ENCODE results near the gene RPL27. TPM values are rescaled to one million over a fixed set of nuclear protein-coding genes. Genes with fewer than 3 reads are reported as not detected.
"Not testable (repeated sequence)": the region's sequence is repeated elsewhere in the genome, so short reads cannot be mapped to it uniquely, and the experiment has no call there.

RPL27 gene
- total RNA-seq, 2 experiments from 2014 or later, result 1,923 to 1,951 TPM

GRCh38 chr17:42992872-42993271 is 5.3 kb upstream of the RPL27 start:
- CTCF ChIA-PET, result no interaction called here
- H3K27ac Mint-ChIP-seq, result no peak overlapping the region
- POLR2A ChIA-PET, result no interaction called here

DNA sequence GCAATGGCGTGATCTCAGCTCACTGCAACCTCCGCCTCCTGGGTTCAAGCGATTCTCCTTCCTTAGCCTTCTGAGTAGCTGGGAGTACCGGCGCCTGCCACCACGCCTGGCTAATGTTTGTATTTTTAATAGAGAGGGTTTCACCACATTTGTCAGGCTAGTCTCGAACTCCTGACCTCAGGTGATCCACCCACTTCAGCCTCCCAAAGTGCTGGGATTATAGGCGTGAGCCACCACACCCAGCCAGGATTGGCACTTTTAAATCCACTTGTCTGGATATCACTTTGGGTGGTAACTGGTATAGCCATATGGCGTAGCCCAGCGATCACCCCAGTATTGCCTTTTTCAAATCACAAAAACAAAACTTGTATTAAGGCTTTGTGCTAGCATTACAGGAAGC is 4.3 kb upstream of the RPL27 start:
- H3K27ac Mint-ChIP-seq; ATAC-seq (ENCODE audit: poor library complexity); H3K9me3 Mint-ChIP-seq; POLR2A ChIA-PET; CTCF ChIA-PET; DNase-seq; H3K4me3 ChIP-seq (ENCODE audit: low read length); H3K4me3 Mint-ChIP-seq; H3K9me3 ChIP-seq (ENCODE audit: control insufficient read depth in 1 of 2, insufficient read depth in 1 of 2, low read length in 2 of 2); H3K27me3 Mint-ChIP-seq; H3K27ac ChIP-seq (ENCODE audit: low read depth in 1 of 2, low read length in 2 of 2); H3K27me3 ChIP-seq (ENCODE audit: control insufficient read depth in 1 of 2, insufficient read depth in 2 of 2, low read length in 2 of 2): not testable (repeated sequence)
- Histone ChIP-seq H3K4me1 (ENCODE audit: insufficient read depth, low read length) (peaks cover 11% of the 10 kb centered on the region), H3K36me3 (ENCODE audit: insufficient read depth, low read length) (peaks cover 43% of the 10 kb centered on the region)
- H3K4me1 Mint-ChIP-seq (ENCODE audit: low read depth), result peaks cover 12% of the 10 kb centered on the region
- intact Hi-C loops (cut with DNase I, micrococcal nuclease), result loop anchor here (10.0 kb wide), 2 partner anchors 491 to 1021 kb away; partner anchors contain the start of genes DHX8 (in 1 of the 2) and TMEM101 (in 1 of the 2)
- peaks cover 50% of the 10 kb centered on the region for H3K36me3 Mint-ChIP-seq (ENCODE audit: low read depth)

More at GRCh38 chr17:42992872-42993271, 5.3 kb upstream of the RPL27 start:
- H3K4me3 Mint-ChIP-seq, result no peak overlapping the region
- peaks cover 51% of the 10 kb centered on the region for H3K36me3 ChIP-seq (ENCODE audit: insufficient read depth, low read length)
- H3K36me3 Mint-ChIP-seq (ENCODE audit: low read depth), result peaks cover 50% of the 10 kb centered on the region
- no peak overlapping the region for H3K27ac ChIP-seq (ENCODE audit: low read depth in 1 of 2, low read length in 2 of 2)
- no peak overlapping the region for H3K4me3 ChIP-seq (ENCODE audit: low read length)
- TF ChIP-seq, protein P1, sequence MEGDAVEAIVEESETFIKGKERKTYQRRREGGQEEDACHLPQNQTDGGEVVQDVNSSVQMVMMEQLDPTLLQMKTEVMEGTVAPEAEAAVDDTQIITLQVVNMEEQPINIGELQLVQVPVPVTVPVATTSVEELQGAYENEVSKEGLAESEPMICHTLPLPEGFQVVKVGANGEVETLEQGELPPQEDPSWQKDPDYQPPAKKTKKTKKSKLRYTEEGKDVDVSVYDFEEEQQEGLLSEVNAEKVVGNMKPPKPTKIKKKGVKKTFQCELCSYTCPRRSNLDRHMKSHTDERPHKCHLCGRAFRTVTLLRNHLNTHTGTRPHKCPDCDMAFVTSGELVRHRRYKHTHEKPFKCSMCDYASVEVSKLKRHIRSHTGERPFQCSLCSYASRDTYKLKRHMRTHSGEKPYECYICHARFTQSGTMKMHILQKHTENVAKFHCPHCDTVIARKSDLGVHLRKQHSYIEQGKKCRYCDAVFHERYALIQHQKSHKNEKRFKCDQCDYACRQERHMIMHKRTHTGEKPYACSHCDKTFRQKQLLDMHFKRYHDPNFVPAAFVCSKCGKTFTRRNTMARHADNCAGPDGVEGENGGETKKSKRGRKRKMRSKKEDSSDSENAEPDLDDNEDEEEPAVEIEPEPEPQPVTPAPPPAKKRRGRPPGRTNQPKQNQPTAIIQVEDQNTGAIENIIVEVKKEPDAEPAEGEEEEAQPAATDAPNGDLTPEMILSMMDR (IDR thresholded peaks at IDR 0.05), result no peak
- peaks cover 6% of the 10 kb centered on the region for H3K4me1 ChIP-seq (ENCODE audit: insufficient read depth, low read length)
- ATAC-seq (ENCODE audit: poor library complexity) (no peak), DNase-seq (no peak)
- H3K27me3 ChIP-seq (ENCODE audit: control insufficient read depth in 1 of 2, insufficient read depth in 2 of 2, low read length in 2 of 2), result no peaks in the 10 kb centered on the region
- H3K27me3 Mint-ChIP-seq, result no peaks in the 10 kb centered on the region
- H3K9me3 ChIP-seq (ENCODE audit: control insufficient read depth in 1 of 2, insufficient read depth in 1 of 2, low read length in 2 of 2), result no peaks in the 10 kb centered on the region
- H3K9me3 Mint-ChIP-seq, result no peaks in the 10 kb centered on the region
- peaks cover 3% of the 10 kb centered on the region for H3K4me1 Mint-ChIP-seq (ENCODE audit: low read depth)
- intact Hi-C loops (cut with DNase I, micrococcal nuclease), result loop anchor here (10.0 kb wide), 2 partner anchors 492 to 1022 kb away; partner anchors contain the start of genes DHX8 (in 1 of the 2) and TMEM101 (in 1 of the 2)

DNA sequence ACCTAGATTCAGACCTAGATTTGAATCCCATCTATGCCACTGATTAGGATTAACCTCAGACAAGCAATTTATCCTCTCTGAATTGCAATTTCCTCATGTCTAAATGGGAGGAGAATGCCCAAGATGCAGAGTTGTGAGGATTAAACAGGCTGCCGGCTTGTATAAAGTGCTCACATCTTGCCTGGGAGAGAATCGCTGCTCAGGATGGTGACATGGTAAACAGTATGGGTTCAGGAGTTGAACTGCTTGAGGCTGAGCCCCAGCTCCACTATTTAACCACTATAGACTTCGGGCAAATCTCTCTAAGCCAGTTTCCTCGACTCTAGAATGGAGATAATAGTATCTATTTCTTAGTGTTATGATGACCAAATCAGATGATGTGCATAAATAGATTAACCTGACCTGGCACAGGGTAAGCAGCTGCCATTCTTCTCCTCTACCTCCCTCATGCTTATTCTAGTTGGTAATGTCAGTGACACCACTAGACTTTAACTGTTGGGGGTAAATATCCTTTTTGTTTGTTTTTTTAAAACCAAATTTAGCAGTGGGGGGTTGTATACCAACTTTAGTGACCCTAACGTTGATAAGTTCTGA is 732 bp upstream of the RPL27 start:
- peak overlapping the region; percentile 6 for H3K4me3 ChIP-seq (ENCODE audit: low read length)

More for the DNA sequence above, 732 bp upstream of the RPL27 start:
- Histone ChIP-seq H3K36me3 (ENCODE audit: insufficient read depth, low read length) (peaks cover 43% of the 10 kb centered on the region), H3K27me3 (ENCODE audit: control insufficient read depth in 1 of 2, insufficient read depth in 2 of 2, low read length in 2 of 2) (no peaks in the 10 kb centered on the region), H3K27ac (ENCODE audit: low read depth in 1 of 2, low read length in 2 of 2) (peak overlapping the region in 1 of 2 donors; percentile 53), H3K9me3 (ENCODE audit: control insufficient read depth in 1 of 2, insufficient read depth in 1 of 2, low read length in 2 of 2) (no peaks in the 10 kb centered on the region), H3K4me1 (ENCODE audit: insufficient read depth, low read length) (peaks cover 28% of the 10 kb centered on the region)
- POLR2A ChIA-PET, result interaction anchor here (0.6 to 3.2 kb wide), 36 partner anchors 9 to 1330 kb away, joined by 3 to 58 read pairs (median 8); partner anchors contain the start of genes AARSD1, AOC2, ARL4D and BECN1
- TF ChIP-seq, protein P1 (IDR thresholded peaks at IDR 0.05), result no peak
- intact Hi-C loops (cut with DNase I, micrococcal nuclease), result loop anchor here (2.0 to 10.0 kb wide), 4 partner anchors 33 to 1017 kb away; partner anchors contain the start of genes AARSD1 (in 1 of the 2), DHX8 (in 1 of the 2), PSME3 (in 1 of the 2) and TMEM101 (in 1 of the 2)
- CTCF ChIA-PET, result interaction anchor here (0.6 to 2.3 kb wide), 21 partner anchors 9 to 487 kb away, joined by 3 to 20 read pairs (median 6); partner anchors contain the start of genes AARSD1, BECN1, BRCA1 and DHX8
- ATAC-seq (ENCODE audit: poor library complexity), result no peak
- H3K27me3 Mint-ChIP-seq, result no peaks in the 10 kb centered on the region
- H3K4me1 Mint-ChIP-seq (ENCODE audit: low read depth), result peaks cover 25% of the 10 kb centered on the region
- DNase-seq, result peak in 1 of 14 experiments; percentile 20
- peaks cover 55% of the 10 kb centered on the region for H3K36me3 Mint-ChIP-seq (ENCODE audit: low read depth)
- no peaks in the 10 kb centered on the region for H3K9me3 Mint-ChIP-seq
- H3K4me3 Mint-ChIP-seq, result peak overlapping the region; percentile 96
- H3K27ac Mint-ChIP-seq, result peak overlapping the region; percentile 95

Data from CD4-positive, alpha-beta T cell (primary cell).